Ecto neural progenitor cell (in vitro differentiated cells): ENCODE measurements around the gene PATJ.
"Not testable (repeated sequence)": the region's sequence is repeated elsewhere in the genome, so short reads cannot be mapped to it uniquely, and the experiment has no call there.

ENCODE experiments used
- DNase-seq: peaks from one replicate; pipeline ENCODE4 v3.0.0-alpha.2; 2018; ENCODE audit warnings: low spot score

PATJ gene

GRCh38 chr1:61951731-61952580 lies 209.7 kb downstream of the PATJ start:
- DNase-seq, result no peak

GRCh38 chr1:61952675-61953074 lies 210.4 kb downstream of the PATJ start:
- DNase-seq, result no peak

GRCh38 chr1:61953076-61953789 lies 211.0 kb downstream of the PATJ start:
- DNase-seq, result no peak

GRCh38 chr1:61953790-61954150 lies 211.5 kb downstream of the PATJ start:
- DNase-seq, result no peak

GRCh38 chr1:61955261-61955660 lies 213.0 kb downstream of the PATJ start:
- DNase-seq, result no peak

GRCh38 chr1:61956016-61956645 lies 213.9 kb downstream of the PATJ start:
- DNase-seq, result no peak

DNA sequence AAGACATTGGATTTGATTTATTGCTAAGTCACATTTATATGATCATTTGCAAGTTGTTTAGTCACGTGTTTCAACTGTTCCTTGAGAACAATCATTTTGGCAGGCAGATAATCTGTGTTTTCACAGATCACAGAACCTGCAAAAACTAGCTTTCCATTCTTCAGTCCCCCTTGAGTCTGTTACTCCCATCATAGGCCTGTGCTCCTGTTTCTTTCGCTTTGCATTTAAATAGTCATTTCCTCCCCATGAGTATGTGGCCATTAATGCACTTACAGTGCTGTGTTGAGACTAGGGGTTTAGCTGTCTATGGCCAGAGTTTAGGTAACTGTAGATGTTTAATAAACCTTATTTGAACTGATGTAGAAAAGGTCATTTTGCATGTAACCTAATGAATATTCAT lies 214.5 kb downstream of the PATJ start:
- DNase-seq, result no peak

DNA sequence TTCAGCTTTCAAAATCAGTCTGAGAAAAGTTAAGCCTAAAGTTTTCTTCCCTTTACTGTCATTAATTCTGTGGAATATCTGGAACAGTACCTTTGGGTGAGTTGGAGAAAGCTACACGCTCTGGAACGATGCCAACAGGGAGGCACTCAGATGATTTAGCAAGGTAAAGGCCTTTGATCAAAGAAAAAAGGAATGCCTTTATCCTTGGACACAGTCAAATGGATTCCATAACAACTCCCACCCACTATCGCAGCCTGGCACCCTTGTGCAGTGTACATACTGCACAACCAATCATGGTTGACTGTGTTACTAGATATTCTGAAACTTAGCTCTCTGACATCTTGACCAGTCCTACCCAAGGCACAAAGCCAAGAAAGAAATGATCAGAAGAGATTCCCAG lies 218.7 kb downstream of the PATJ start:
- no peak for DNase-seq

GRCh38 chr1:61962631-61963030 lies 220.4 kb downstream of the PATJ start:
- no peak for DNase-seq

GRCh38 chr1:61966450-61967225 lies 224.4 kb downstream of the PATJ start:
- DNase-seq, result not testable (repeated sequence)

GRCh38 chr1:61967750-61968149 lies 225.5 kb downstream of the PATJ start:
- DNase-seq, result no peak

GRCh38 chr1:61968869-61969268 lies 226.6 kb downstream of the PATJ start:
- no peak for DNase-seq

- DNase-seq, result no peak
Measured at GRCh38 chr1:61973100-61973837, 231.0 kb downstream of the PATJ start.

- DNase-seq, result no peak
Measured at GRCh38 chr1:61975638-61976037, 233.4 kb downstream of the PATJ start.

GRCh38 chr1:61976566-61976965 lies 234.3 kb downstream of the PATJ start:
- DNase-seq, result no peak

GRCh38 chr1:61978796-61979195 lies 236.5 kb downstream of the PATJ start:
- DNase-seq, result no peak

GRCh38 chr1:61979729-61980128 lies 237.4 kb downstream of the PATJ start:
- no peak for DNase-seq

DNA sequence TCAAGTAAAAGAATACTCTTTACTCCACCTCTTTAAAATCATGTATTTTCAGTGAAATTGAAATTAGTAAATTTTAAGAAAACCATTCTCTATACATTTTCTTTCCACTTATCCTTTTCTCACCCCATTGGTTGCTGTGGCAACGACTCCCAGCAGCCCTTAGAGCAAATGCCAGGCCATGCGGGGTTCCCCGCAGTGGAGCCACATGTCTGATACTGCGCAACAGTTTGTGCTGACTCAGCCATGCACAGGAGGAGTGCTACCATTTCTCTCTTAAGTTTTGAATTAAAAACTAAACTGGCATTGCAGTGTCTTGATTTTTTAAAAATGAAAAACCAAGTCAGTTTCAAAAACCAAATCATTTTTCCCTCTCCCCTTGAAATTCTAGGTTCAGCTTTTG lies 238.3 kb downstream of the PATJ start:
- DNase-seq, result no peak

- DNase-seq, result no peak
Measured at GRCh38 chr1:61981870-61982660, 239.8 kb downstream of the PATJ start.

DNA sequence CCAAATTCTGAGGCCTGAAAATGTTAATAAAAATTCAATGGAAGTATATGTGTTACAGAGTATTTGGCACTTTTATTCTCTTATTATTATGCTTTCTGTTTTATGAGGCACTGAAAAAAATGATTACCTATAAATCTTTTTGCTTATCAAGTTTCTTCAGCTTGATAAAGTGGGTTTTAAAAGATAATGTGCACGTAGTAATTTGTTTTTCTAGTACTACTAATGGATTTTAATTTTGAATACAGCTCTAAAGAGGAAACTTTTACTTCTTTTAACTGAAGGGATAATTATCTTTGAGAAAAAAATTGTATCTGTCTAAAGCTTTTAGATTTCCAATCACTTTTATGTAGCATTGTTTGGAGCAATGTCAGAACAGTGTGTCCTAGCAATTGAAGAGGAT lies 241.0 kb downstream of the PATJ start:
- DNase-seq, result no peak

DNA sequence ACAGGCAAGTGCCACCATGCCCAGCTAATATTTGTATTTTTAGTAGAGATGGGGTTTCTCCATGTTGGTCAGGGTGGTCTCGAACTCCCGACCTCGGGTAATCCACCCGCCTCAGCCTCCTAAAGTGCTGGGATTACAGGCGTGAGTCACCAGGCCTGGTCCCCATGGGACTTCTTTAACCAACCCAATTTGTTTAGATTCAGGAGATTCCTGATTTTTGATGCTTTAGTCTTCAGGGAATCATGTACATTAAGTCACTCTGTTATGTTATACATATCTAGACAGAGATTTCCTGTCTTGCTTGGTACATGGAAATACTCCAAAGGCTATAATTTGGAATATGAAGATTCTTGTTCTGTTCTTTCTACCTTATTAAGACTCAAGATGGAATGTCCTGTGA lies 250.0 kb downstream of the PATJ start:
- no peak for DNase-seq
